Astrocyte (in vitro differentiated cells and primary cell): ENCODE data around the gene GLT8D1. TPM values are rescaled to one million over a fixed set of nuclear protein-coding genes. Genes with fewer than 3 reads are reported as not detected.
A peak's percentile ranks its signal among the peaks of the same experiment; 100 is the strongest.

ENCODE experiments used
- DNase-seq: peaks from one replicate; pipeline ENCODE4 v3.0.0-alpha.2; 2010; ENCODE audit warnings: low read depth
- FAIRE-seq: peaks from 2 replicates; lab custom pipeline; 2011; peaks lifted over from hg19 to GRCh38; lab: Jason Lieb, UNC
- H2AFZ ChIP-seq: 2 replicates; pipeline ENCODE4 v1.6.0; 2012; ENCODE audit warnings: low read depth, low read length, inconsistent platforms
- H3K27ac ChIP-seq: 2 replicates; pipeline ENCODE4 v1.5.1; 2011; ENCODE audit warnings: low read depth, low read length, inconsistent platforms
- H3K27me3 ChIP-seq: 2 replicates; pipeline ENCODE4 v1.6.0; 2011; ENCODE audit warnings: low read length, inconsistent platforms; ENCODE audit not compliant: insufficient read depth
- H3K36me3 ChIP-seq: 2 replicates; pipeline ENCODE4 v1.5.1; 2011; ENCODE audit warnings: low read length, inconsistent platforms; ENCODE audit not compliant: insufficient read depth
- H3K4me1 ChIP-seq: 2 replicates; pipeline ENCODE4 v1.5.1; 2011; ENCODE audit warnings: low read length, inconsistent platforms; ENCODE audit not compliant: insufficient read depth
- H3K4me2 ChIP-seq: 2 replicates; pipeline ENCODE4 v1.6.0; 2012; ENCODE audit warnings: low read length, inconsistent platforms
- H3K4me3 ChIP-seq: 2 replicates; pipeline ENCODE4 v1.5.1; 2011; ENCODE audit warnings: low read depth, mild to moderate bottlenecking, low read length, inconsistent platforms; ENCODE audit not compliant: insufficient read depth
- H3K79me2 ChIP-seq: 2 replicates; pipeline ENCODE4 v1.6.0; 2012; ENCODE audit warnings: mild to moderate bottlenecking, low read length, inconsistent platforms; ENCODE audit not compliant: insufficient read depth
- H3K9ac ChIP-seq: 2 replicates; pipeline ENCODE4 v1.6.0; 2012; ENCODE audit warnings: mild to moderate bottlenecking, low read length, inconsistent platforms
- H3K9me3 ChIP-seq: 2 replicates; pipeline ENCODE4 v1.5.1; 2012; ENCODE audit warnings: low read depth, mild to moderate bottlenecking, low read length, inconsistent platforms; ENCODE audit not compliant: insufficient read depth
- H4K20me1 ChIP-seq: 2 replicates; pipeline ENCODE4 v1.6.0; 2012; ENCODE audit warnings: low read length, inconsistent platforms; ENCODE audit not compliant: insufficient read depth
- H3K27ac Mint-ChIP-seq: one replicate; pipeline ENCODE4 v1.8.0; 2021; ENCODE audit warnings: mild to moderate bottlenecking, mixed read lengths; ENCODE audit not compliant: unreplicated experiment
- H3K27me3 Mint-ChIP-seq: one replicate; pipeline ENCODE4 v1.8.0; 2021; ENCODE audit warnings: low read depth, mixed read lengths; ENCODE audit not compliant: unreplicated experiment
- H3K36me3 Mint-ChIP-seq: one replicate; pipeline ENCODE4 v1.8.0; 2021; ENCODE audit warnings: low read depth, mixed read lengths; ENCODE audit not compliant: unreplicated experiment
- H3K4me1 Mint-ChIP-seq: one replicate; pipeline ENCODE4 v1.8.0; 2021; ENCODE audit warnings: low read depth, mixed read lengths; ENCODE audit not compliant: unreplicated experiment
- H3K4me3 Mint-ChIP-seq: one replicate; pipeline ENCODE4 v1.8.0; 2021; ENCODE audit warnings: mild to moderate bottlenecking, moderate library complexity, mixed read lengths; ENCODE audit not compliant: unreplicated experiment
- H3K9me3 Mint-ChIP-seq: one replicate; pipeline ENCODE4 v1.8.0; 2021; ENCODE audit warnings: mild to moderate bottlenecking, mixed read lengths; ENCODE audit not compliant: unreplicated experiment
- EZH2 ChIP-seq: IDR thresholded peaks from 2 replicates; pipeline ENCODE4 v1.6.1; 2012; ENCODE audit warnings: mild to moderate bottlenecking, low read length, inconsistent platforms; ENCODE audit not compliant: insufficient read depth
- total RNA-seq: library from RNA; stranded (reverse); gene quantifications from 2 replicates; pipeline ENCODE4 v1.2.1, GENCODE V29; 2021
- TF ChIP-seq, protein P1 (sequence below): IDR thresholded peaks from 2 replicates; pipeline ENCODE4 v1.5.1; 2011; ENCODE audit warnings: low read depth, mild to moderate bottlenecking, inconsistent platforms, low read length, moderate library complexity; ENCODE audit not compliant: insufficient read depth

The GLT8D1 gene
- total RNA-seq, 1 donor from 2014 or later, result 78.2 TPM

DNA sequence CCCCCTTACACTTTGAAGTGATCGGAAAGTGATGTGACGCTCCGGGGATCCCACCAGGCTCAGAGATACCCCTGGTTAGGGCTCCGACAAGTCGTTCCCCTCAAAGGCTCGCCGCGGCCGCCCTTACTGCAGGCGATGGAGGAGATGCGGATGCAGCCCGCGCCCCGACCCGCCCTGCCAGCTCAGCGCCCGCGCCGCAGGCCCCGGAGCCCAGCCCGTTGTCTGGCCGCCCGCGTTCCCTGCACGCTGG is 228 bp downstream of the GLT8D1 start:
- Histone ChIP-seq H3K79me2 (peaks cover 80% of the 10 kb centered on the region), H3K36me3 (peaks cover 20% of the 10 kb centered on the region), H3K4me1 (peaks cover 24% of the 10 kb centered on the region), H3K9me3 (no peaks in the 10 kb centered on the region), H3K27me3 (no peaks in the 10 kb centered on the region), H4K20me1 (peaks cover 16% of the 10 kb centered on the region), H3K9ac (peak overlapping the region; percentile 99), H2AFZ (peak overlapping the region; percentile 99), H3K4me3 (peak overlapping the region; percentile 86), H3K4me2 (peak overlapping the region; percentile 100), H3K27ac (peak overlapping the region; percentile 90)
- TF ChIP-seq EZH2, result no peak
- TF ChIP-seq, protein P1, sequence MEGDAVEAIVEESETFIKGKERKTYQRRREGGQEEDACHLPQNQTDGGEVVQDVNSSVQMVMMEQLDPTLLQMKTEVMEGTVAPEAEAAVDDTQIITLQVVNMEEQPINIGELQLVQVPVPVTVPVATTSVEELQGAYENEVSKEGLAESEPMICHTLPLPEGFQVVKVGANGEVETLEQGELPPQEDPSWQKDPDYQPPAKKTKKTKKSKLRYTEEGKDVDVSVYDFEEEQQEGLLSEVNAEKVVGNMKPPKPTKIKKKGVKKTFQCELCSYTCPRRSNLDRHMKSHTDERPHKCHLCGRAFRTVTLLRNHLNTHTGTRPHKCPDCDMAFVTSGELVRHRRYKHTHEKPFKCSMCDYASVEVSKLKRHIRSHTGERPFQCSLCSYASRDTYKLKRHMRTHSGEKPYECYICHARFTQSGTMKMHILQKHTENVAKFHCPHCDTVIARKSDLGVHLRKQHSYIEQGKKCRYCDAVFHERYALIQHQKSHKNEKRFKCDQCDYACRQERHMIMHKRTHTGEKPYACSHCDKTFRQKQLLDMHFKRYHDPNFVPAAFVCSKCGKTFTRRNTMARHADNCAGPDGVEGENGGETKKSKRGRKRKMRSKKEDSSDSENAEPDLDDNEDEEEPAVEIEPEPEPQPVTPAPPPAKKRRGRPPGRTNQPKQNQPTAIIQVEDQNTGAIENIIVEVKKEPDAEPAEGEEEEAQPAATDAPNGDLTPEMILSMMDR, result no peak
- no peaks in the 10 kb centered on the region for H3K9me3 Mint-ChIP-seq
- peaks cover 20% of the 10 kb centered on the region for H3K4me1 Mint-ChIP-seq
- H3K27me3 Mint-ChIP-seq, result no peaks in the 10 kb centered on the region
- peak overlapping the region; percentile 97 for H3K4me3 Mint-ChIP-seq
- peak overlapping the region; percentile 91 for H3K27ac Mint-ChIP-seq
- H3K36me3 Mint-ChIP-seq, result peaks cover 6% of the 10 kb centered on the region
- FAIRE-seq (no peak), DNase-seq (no peak)

DNA sequence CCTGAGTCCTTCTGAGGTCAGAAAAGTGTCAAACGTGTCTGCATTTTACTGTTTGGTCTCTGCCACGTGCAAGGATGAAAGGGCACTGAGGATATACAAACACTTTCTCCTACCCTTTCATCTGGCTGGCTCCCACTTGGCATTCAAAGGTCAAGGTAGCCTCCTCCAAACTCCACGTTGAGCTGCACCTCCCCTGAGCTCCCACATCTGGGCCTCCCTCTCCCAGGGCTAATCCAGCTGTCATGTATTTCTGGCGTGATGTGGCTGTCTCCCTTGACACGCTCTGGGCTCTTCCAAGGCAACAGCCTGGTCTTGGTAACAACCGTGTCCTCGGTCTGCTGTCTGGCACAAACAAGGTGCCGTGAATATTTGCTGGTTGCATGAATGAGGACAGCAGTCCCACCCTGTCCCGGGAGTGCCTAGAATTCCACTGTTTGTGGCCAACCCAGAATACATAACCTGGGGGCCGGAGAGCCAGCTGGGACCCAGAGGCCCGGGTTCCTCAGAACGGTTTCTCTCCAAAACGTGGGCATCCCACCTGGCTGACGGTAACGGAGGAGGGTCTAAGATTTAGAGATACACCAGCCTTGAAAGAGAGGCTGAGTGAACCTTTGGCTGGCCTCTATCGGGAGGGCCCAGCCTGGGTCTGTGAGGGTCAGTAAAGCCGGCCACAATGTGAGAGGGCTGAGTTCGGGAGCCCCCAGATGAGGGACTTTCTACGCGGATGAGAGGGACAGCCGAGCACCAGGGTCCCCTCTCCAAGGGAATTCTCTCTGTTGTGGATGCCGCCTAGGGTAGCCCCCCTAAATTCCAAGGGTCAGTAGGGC is 767 bp downstream of the GLT8D1 start:
- peaks cover 16% of the 10 kb centered on the region for H4K20me1 ChIP-seq
- peaks cover 85% of the 10 kb centered on the region for H3K79me2 ChIP-seq
- Mint-ChIP-seq H3K4me3 (peak overlapping the region; percentile 97), H3K9me3 (no peaks in the 10 kb centered on the region), H3K27ac (peak overlapping the region; percentile 91), H3K4me1 (peaks cover 20% of the 10 kb centered on the region), H3K36me3 (peaks cover 6% of the 10 kb centered on the region), H3K27me3 (no peaks in the 10 kb centered on the region)
- peak overlapping the region; percentile 99 for H2AFZ ChIP-seq
- peak overlapping the region; percentile 90 for H3K27ac ChIP-seq
- peaks cover 24% of the 10 kb centered on the region for H3K4me1 ChIP-seq
- H3K9me3 ChIP-seq, result no peaks in the 10 kb centered on the region
- no peaks in the 10 kb centered on the region for H3K27me3 ChIP-seq
- peak overlapping the region; percentile 86 for H3K4me3 ChIP-seq
- DNase-seq (peak; percentile 18), FAIRE-seq (no peak)
- H3K36me3 ChIP-seq, result peaks cover 21% of the 10 kb centered on the region
- peak overlapping the region; percentile 99 for H3K9ac ChIP-seq
- TF ChIP-seq EZH2, result no peak
- TF ChIP-seq, protein P1, result no peak
- H3K4me2 ChIP-seq, result peak overlapping the region; percentile 100

DNA sequence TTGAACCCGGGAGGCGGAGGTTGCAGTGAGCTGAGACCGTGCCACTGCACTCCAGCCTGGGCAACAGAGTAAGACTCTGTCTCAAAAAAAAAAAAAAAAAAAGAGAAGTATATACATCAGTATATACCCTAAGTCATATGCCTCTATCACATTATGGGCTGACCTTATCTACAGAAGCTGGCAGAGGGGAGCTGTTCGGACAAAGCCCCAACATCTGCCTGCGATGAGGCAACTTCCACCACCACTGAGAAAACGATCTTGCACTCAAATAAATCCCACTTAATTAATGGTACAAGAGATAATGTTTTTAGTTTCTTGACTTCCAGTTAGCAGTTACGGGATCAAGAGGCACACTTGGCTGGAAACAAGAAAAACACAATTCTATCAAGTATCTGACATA is 2.2 kb downstream of the GLT8D1 start:
- Mint-ChIP-seq H3K27me3 (no peaks in the 10 kb centered on the region), H3K4me1 (peaks cover 20% of the 10 kb centered on the region), H3K4me3 (peak overlapping the region; percentile 97), H3K9me3 (no peaks in the 10 kb centered on the region), H3K27ac (no peak overlapping the region), H3K36me3 (peaks cover 4% of the 10 kb centered on the region)
- Histone ChIP-seq H3K9ac (no peak overlapping the region), H3K27ac (no peak overlapping the region), H3K4me2 (peak overlapping the region; percentile 100), H3K79me2 (peaks cover 93% of the 10 kb centered on the region), H3K9me3 (no peaks in the 10 kb centered on the region), H3K36me3 (peaks cover 13% of the 10 kb centered on the region), H3K4me1 (peaks cover 24% of the 10 kb centered on the region), H4K20me1 (peaks cover 16% of the 10 kb centered on the region), H3K27me3 (no peaks in the 10 kb centered on the region), H3K4me3 (peak overlapping the region; percentile 86), H2AFZ (no peak overlapping the region)
- no peak for DNase-seq
- TF ChIP-seq, protein P1, result no peak
- no peak for TF ChIP-seq EZH2
- no peak for FAIRE-seq
